ENCODE data around the gene CCDC148.

GRCh38 chr2:158182676-158183295 is 273.8 kb downstream of the CCDC148 start:
- no peak for TF ChIP-seq ZNF239 (tag by site-specific recombination; IDR thresholded peaks at IDR 0.05)
- no peak for TF ChIP-seq ZNF133 (tag by site-specific recombination; IDR thresholded peaks at IDR 0.05)
- no peak for TF ChIP-seq HOXA7 (CRISPR knock-in tag; IDR thresholded peaks at IDR 0.05; ENCODE audit: borderline replicate concordance)
- TF ChIP-seq REPIN1 (tag by site-specific recombination; IDR thresholded peaks at IDR 0.05; ENCODE audit: low read depth), result no peak
- TF ChIP-seq, protein P1, sequence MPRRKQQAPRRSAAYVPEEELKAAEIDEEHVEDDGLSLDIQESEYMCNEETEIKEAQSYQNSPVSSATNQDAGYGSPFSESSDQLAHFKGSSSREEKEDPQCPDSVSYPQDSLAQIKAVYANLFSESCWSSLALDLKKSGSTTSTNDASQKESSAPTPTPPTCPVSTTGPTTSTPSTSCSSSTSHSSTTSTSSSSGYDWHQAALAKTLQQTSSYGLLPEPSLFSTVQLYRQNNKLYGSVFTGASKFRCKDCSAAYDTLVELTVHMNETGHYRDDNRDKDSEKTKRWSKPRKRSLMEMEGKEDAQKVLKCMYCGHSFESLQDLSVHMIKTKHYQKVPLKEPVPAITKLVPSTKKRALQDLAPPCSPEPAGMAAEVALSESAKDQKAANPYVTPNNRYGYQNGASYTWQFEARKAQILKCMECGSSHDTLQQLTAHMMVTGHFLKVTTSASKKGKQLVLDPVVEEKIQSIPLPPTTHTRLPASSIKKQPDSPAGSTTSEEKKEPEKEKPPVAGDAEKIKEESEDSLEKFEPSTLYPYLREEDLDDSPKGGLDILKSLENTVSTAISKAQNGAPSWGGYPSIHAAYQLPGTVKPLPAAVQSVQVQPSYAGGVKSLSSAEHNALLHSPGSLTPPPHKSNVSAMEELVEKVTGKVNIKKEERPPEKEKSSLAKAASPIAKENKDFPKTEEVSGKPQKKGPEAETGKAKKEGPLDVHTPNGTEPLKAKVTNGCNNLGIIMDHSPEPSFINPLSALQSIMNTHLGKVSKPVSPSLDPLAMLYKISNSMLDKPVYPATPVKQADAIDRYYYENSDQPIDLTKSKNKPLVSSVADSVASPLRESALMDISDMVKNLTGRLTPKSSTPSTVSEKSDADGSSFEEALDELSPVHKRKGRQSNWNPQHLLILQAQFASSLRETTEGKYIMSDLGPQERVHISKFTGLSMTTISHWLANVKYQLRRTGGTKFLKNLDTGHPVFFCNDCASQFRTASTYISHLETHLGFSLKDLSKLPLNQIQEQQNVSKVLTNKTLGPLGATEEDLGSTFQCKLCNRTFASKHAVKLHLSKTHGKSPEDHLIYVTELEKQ (tag by site-specific recombination; IDR thresholded peaks at IDR 0.05; ENCODE audit: borderline replicate concordance), result no peak
- TF ChIP-seq, protein P2, sequence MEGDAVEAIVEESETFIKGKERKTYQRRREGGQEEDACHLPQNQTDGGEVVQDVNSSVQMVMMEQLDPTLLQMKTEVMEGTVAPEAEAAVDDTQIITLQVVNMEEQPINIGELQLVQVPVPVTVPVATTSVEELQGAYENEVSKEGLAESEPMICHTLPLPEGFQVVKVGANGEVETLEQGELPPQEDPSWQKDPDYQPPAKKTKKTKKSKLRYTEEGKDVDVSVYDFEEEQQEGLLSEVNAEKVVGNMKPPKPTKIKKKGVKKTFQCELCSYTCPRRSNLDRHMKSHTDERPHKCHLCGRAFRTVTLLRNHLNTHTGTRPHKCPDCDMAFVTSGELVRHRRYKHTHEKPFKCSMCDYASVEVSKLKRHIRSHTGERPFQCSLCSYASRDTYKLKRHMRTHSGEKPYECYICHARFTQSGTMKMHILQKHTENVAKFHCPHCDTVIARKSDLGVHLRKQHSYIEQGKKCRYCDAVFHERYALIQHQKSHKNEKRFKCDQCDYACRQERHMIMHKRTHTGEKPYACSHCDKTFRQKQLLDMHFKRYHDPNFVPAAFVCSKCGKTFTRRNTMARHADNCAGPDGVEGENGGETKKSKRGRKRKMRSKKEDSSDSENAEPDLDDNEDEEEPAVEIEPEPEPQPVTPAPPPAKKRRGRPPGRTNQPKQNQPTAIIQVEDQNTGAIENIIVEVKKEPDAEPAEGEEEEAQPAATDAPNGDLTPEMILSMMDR (tag by site-specific recombination; IDR thresholded peaks at IDR 0.05), result no peak
- TF ChIP-seq PRDM6 (tag by site-specific recombination; IDR thresholded peaks at IDR 0.05), result no peak
- no peak for TF ChIP-seq ZNF639 (tag by site-specific recombination; IDR thresholded peaks at IDR 0.05)
- TF ChIP-seq, protein P3, sequence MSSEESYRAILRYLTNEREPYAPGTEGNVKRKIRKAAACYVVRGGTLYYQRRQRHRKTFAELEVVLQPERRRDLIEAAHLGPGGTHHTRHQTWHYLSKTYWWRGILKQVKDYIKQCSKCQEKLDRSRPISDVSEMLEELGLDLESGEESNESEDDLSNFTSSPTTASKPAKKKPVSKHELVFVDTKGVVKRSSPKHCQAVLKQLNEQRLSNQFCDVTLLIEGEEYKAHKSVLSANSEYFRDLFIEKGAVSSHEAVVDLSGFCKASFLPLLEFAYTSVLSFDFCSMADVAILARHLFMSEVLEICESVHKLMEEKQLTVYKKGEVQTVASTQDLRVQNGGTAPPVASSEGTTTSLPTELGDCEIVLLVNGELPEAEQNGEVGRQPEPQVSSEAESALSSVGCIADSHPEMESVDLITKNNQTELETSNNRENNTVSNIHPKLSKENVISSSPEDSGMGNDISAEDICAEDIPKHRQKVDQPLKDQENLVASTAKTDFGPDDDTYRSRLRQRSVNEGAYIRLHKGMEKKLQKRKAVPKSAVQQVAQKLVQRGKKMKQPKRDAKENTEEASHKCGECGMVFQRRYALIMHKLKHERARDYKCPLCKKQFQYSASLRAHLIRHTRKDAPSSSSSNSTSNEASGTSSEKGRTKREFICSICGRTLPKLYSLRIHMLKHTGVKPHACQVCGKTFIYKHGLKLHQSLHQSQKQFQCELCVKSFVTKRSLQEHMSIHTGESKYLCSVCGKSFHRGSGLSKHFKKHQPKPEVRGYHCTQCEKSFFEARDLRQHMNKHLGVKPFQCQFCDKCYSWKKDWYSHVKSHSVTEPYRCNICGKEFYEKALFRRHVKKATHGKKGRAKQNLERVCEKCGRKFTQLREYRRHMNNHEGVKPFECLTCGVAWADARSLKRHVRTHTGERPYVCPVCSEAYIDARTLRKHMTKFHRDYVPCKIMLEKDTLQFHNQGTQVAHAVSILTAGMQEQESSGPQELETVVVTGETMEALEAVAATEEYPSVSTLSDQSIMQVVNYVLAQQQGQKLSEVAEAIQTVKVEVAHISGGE (tag by site-specific recombination; conservative IDR thresholded peaks at IDR 0.05; ENCODE audit: low read depth), result no peak
- no peak for TF ChIP-seq ZNF18 (tag by site-specific recombination; IDR thresholded peaks at IDR 0.05)
- no peak for TF ChIP-seq ZNF138 (tag by site-specific recombination; IDR thresholded peaks at IDR 0.05; ENCODE audit: borderline replicate concordance)
- no peak for TF ChIP-seq YY1 (tag by site-specific recombination; IDR thresholded peaks at IDR 0.05)
- TF ChIP-seq ZNF311 (tag by site-specific recombination; IDR thresholded peaks at IDR 0.05; ENCODE audit: borderline replicate concordance), result no peak
